ENCODE data around the gene C19orf47.
A peak's percentile ranks its signal among the peaks of the same experiment; 100 is the strongest.

The C19orf47 gene

GRCh38 chr19:40360020-40360707 lies 12.0 kb upstream of the C19orf47 start:
- Histone ChIP-seq H3K4me3 (ENCODE audit: control insufficient read depth in 1 of 7, extremely low read depth in 1 of 7, insufficient read depth in 4 of 7, low read depth in 2 of 7, low read length in 6 of 7) (no peak overlapping the region), H3K4me1 (ENCODE audit: control extremely low read depth in 1 of 4, control insufficient read depth in 4 of 4, insufficient read depth in 4 of 4, low read length in 3 of 4) (peaks cover under 1 to 75% (median 42%) of the 10 kb centered on the region in 4 experiments), H3K27me3 (replicated peaks in 2 of 5; ENCODE audit: control insufficient read depth in 4 of 5, insufficient read depth in 5 of 5, low read length in 4 of 5) (no peaks in the 10 kb centered on the region), H3K36me3 (ENCODE audit: control insufficient read depth in 4 of 4, insufficient read depth in 4 of 4, low read length in 3 of 4) (no peaks in the 10 kb centered on the region), H3K9me3 (ENCODE audit: control extremely low read depth in 1 of 5, control insufficient read depth in 4 of 5, insufficient read depth in 2 of 5, low read depth in 1 of 5, low read length in 4 of 5) (no peaks in the 10 kb centered on the region), H3K27ac (ENCODE audit: insufficient read depth in 1 of 2, low read depth in 1 of 2, low read length in 2 of 2, poor library complexity in 1 of 2, severe bottlenecking in 2 of 2) (no peak overlapping the region)
- ChIA-PET POLR2A (interaction anchor here (0.5 kb wide), 1 partner anchor 92 kb away, joined by 4 read pairs; no protein-coding TSS in a partner anchor), CTCF (no interaction called here)
- no peak for DNase-seq
- 97% methylated on average over 12 of the region's 13 CpGs for WGBS (ENCODE audit: insufficient coverage)

GRCh38 chr19:40358773-40359172 lies 10.6 kb upstream of the C19orf47 start:
- no peaks in the 10 kb centered on the region for H3K9me3 ChIP-seq (ENCODE audit: control extremely low read depth in 1 of 5, control insufficient read depth in 4 of 5, insufficient read depth in 2 of 5, low read depth in 1 of 5, low read length in 4 of 5)
- H3K4me3 ChIP-seq (ENCODE audit: control insufficient read depth in 1 of 7, extremely low read depth in 1 of 7, insufficient read depth in 4 of 7, low read depth in 2 of 7, low read length in 6 of 7), result peak overlapping the region in 1 of 7 experiments; percentile 16
- peaks cover 0 to 69% (median 36%) of the 10 kb centered on the region in 4 experiments for H3K4me1 ChIP-seq (ENCODE audit: control extremely low read depth in 1 of 4, control insufficient read depth in 4 of 4, insufficient read depth in 4 of 4, low read length in 3 of 4)
- DNase-seq, result peak; percentile 83 to 94 (median 94)
- ChIA-PET POLR2A (interaction anchor here (0.6 kb wide), 1 partner anchor 11 kb away, joined by 3 read pairs; the partner anchor contains the start of genes C19orf47 and PLD3), CTCF (interaction anchor here (1.1 kb wide), 1 partner anchor 10 kb away, joined by 3 read pairs; the partner anchor contains the start of genes C19orf47 and PLD3)
- no peaks in the 10 kb centered on the region for H3K27me3 ChIP-seq (replicated peaks in 2 of 5; ENCODE audit: control insufficient read depth in 4 of 5, insufficient read depth in 5 of 5, low read length in 4 of 5)
- WGBS (ENCODE audit: insufficient coverage), result 0% methylated on average over 1 of the region's 5 CpGs
- H3K36me3 ChIP-seq (ENCODE audit: control insufficient read depth in 4 of 4, insufficient read depth in 4 of 4, low read length in 3 of 4), result no peaks in the 10 kb centered on the region
- no peak overlapping the region for H3K27ac ChIP-seq (ENCODE audit: insufficient read depth in 1 of 2, low read depth in 1 of 2, low read length in 2 of 2, poor library complexity in 1 of 2, severe bottlenecking in 2 of 2)

GRCh38 chr19:40357640-40358039 lies 9.4 kb upstream of the C19orf47 start:
- POLR2A ChIA-PET, result interaction anchor here (1.7 kb wide), 1 partner anchor 8 kb away, joined by 3 read pairs; no protein-coding TSS in a partner anchor
- CTCF ChIA-PET, result interaction anchor here (1.1 to 1.6 kb wide), 2 partner anchors 9 to 52 kb away, joined by 3 to 6 read pairs; partner anchors contain the start of genes C19orf47 and PLD3
- H3K36me3 ChIP-seq (ENCODE audit: control insufficient read depth in 4 of 4, insufficient read depth in 4 of 4, low read length in 3 of 4), result no peaks in the 10 kb centered on the region
- H3K4me3 ChIP-seq (ENCODE audit: control insufficient read depth in 1 of 7, extremely low read depth in 1 of 7, insufficient read depth in 4 of 7, low read depth in 2 of 7, low read length in 6 of 7), result no peak overlapping the region
- H3K4me1 ChIP-seq (ENCODE audit: control extremely low read depth in 1 of 4, control insufficient read depth in 4 of 4, insufficient read depth in 4 of 4, low read length in 3 of 4), result peaks cover 0 to 58% (median 29%) of the 10 kb centered on the region in 4 experiments
- H3K27ac ChIP-seq (ENCODE audit: insufficient read depth in 1 of 2, low read depth in 1 of 2, low read length in 2 of 2, poor library complexity in 1 of 2, severe bottlenecking in 2 of 2), result no peak overlapping the region
- no peaks in the 10 kb centered on the region for H3K9me3 ChIP-seq (ENCODE audit: control extremely low read depth in 1 of 5, control insufficient read depth in 4 of 5, insufficient read depth in 2 of 5, low read depth in 1 of 5, low read length in 4 of 5)
- WGBS (ENCODE audit: insufficient coverage), result 100% methylated on average over 1 of the region's 3 CpGs
- no peaks in the 10 kb centered on the region for H3K27me3 ChIP-seq (replicated peaks in 2 of 5; ENCODE audit: control insufficient read depth in 4 of 5, insufficient read depth in 5 of 5, low read length in 4 of 5)
- no peak for DNase-seq

- CTCF ChIA-PET, result interaction anchor here (1.6 kb wide), 1 partner anchor 52 kb away, joined by 6 read pairs; no protein-coding TSS in a partner anchor
- Histone ChIP-seq H3K36me3 (ENCODE audit: control insufficient read depth in 4 of 4, insufficient read depth in 4 of 4, low read length in 3 of 4) (no peaks in the 10 kb centered on the region), H3K4me1 (ENCODE audit: control extremely low read depth in 1 of 4, control insufficient read depth in 4 of 4, insufficient read depth in 4 of 4, low read length in 3 of 4) (peaks cover 0 to 51% (median 22%) of the 10 kb centered on the region in 4 experiments), H3K9me3 (ENCODE audit: control extremely low read depth in 1 of 5, control insufficient read depth in 4 of 5, insufficient read depth in 2 of 5, low read depth in 1 of 5, low read length in 4 of 5) (no peaks in the 10 kb centered on the region), H3K27ac (ENCODE audit: insufficient read depth in 1 of 2, low read depth in 1 of 2, low read length in 2 of 2, poor library complexity in 1 of 2, severe bottlenecking in 2 of 2) (no peak overlapping the region), H3K4me3 (ENCODE audit: control insufficient read depth in 1 of 7, extremely low read depth in 1 of 7, insufficient read depth in 4 of 7, low read depth in 2 of 7, low read length in 6 of 7) (no peak overlapping the region), H3K27me3 (replicated peaks in 2 of 5; ENCODE audit: control insufficient read depth in 4 of 5, insufficient read depth in 5 of 5, low read length in 4 of 5) (no peaks in the 10 kb centered on the region)
- POLR2A ChIA-PET, result interaction anchor here (1.7 kb wide), 1 partner anchor 8 kb away, joined by 3 read pairs; no protein-coding TSS in a partner anchor
- WGBS (ENCODE audit: insufficient coverage), result 100% methylated on average over 5 of the region's 6 CpGs
- DNase-seq, result no peak
Observed at GRCh38 chr19:40356681-40357595, 8.7 kb upstream of the C19orf47 start.

GRCh38 chr19:40355975-40356680 lies 7.9 kb upstream of the C19orf47 start:
- Histone ChIP-seq H3K27me3 (replicated peaks in 2 of 5; ENCODE audit: control insufficient read depth in 4 of 5, insufficient read depth in 5 of 5, low read length in 4 of 5) (no peaks in the 10 kb centered on the region), H3K4me1 (ENCODE audit: control extremely low read depth in 1 of 4, control insufficient read depth in 4 of 4, insufficient read depth in 4 of 4, low read length in 3 of 4) (peaks cover 0 to 47% (median 20%) of the 10 kb centered on the region in 4 experiments), H3K36me3 (ENCODE audit: control insufficient read depth in 4 of 4, insufficient read depth in 4 of 4, low read length in 3 of 4) (no peaks in the 10 kb centered on the region), H3K27ac (ENCODE audit: insufficient read depth in 1 of 2, low read depth in 1 of 2, low read length in 2 of 2, poor library complexity in 1 of 2, severe bottlenecking in 2 of 2) (no peak overlapping the region), H3K9me3 (ENCODE audit: control extremely low read depth in 1 of 5, control insufficient read depth in 4 of 5, insufficient read depth in 2 of 5, low read depth in 1 of 5, low read length in 4 of 5) (no peaks in the 10 kb centered on the region), H3K4me3 (ENCODE audit: control insufficient read depth in 1 of 7, extremely low read depth in 1 of 7, insufficient read depth in 4 of 7, low read depth in 2 of 7, low read length in 6 of 7) (no peak overlapping the region)
- DNase-seq, result no peak
- CTCF ChIA-PET, result interaction anchor here (1.6 kb wide), 1 partner anchor 51 kb away, joined by 6 read pairs; no protein-coding TSS in a partner anchor
- POLR2A ChIA-PET, result interaction anchor here (1.7 kb wide), 1 partner anchor 9 kb away, joined by 3 read pairs; no protein-coding TSS in a partner anchor
- WGBS (ENCODE audit: insufficient coverage), result 82% methylated on average over 8 of the region's 9 CpGs

GRCh38 chr19:40348961-40349507 lies 837 bp upstream of the C19orf47 start:
- peak; percentile 27 to 47 (median 47) for DNase-seq
- Histone ChIP-seq H3K36me3 (ENCODE audit: control insufficient read depth in 4 of 4, insufficient read depth in 4 of 4, low read length in 3 of 4) (peaks cover 0 to 5% (median 0%) of the 10 kb centered on the region in 4 experiments), H3K4me3 (ENCODE audit: control insufficient read depth in 1 of 7, extremely low read depth in 1 of 7, insufficient read depth in 4 of 7, low read depth in 2 of 7, low read length in 6 of 7) (peak overlapping the region; percentile 23 to 99 (median 82)), H3K4me1 (ENCODE audit: control extremely low read depth in 1 of 4, control insufficient read depth in 4 of 4, insufficient read depth in 4 of 4, low read length in 3 of 4) (peaks cover 0 to 20% (median 15%) of the 10 kb centered on the region in 4 experiments), H3K27me3 (replicated peaks in 2 of 5; ENCODE audit: control insufficient read depth in 4 of 5, insufficient read depth in 5 of 5, low read length in 4 of 5) (no peaks in the 10 kb centered on the region), H3K27ac (ENCODE audit: insufficient read depth in 1 of 2, low read depth in 1 of 2, low read length in 2 of 2, poor library complexity in 1 of 2, severe bottlenecking in 2 of 2) (peak overlapping the region in 1 of 2 experiments; percentile 73), H3K9me3 (ENCODE audit: control extremely low read depth in 1 of 5, control insufficient read depth in 4 of 5, insufficient read depth in 2 of 5, low read depth in 1 of 5, low read length in 4 of 5) (no peaks in the 10 kb centered on the region)
- ChIA-PET POLR2A (interaction anchor here (1.3 kb wide), 1 partner anchor 9 kb away, joined by 3 read pairs; no protein-coding TSS in a partner anchor), CTCF (interaction anchor here (1.0 kb wide), 2 partner anchors 9 to 286 kb away, joined by 3 read pairs; no protein-coding TSS in a partner anchor)
- 20% methylated on average over 17 of the region's 17 CpGs for WGBS (ENCODE audit: insufficient coverage)

Measured in common myeloid progenitor, CD34-positive (primary cell).